Measurements from ENCODE around the gene MLLT10.

- TF ChIP-seq, protein P1, sequence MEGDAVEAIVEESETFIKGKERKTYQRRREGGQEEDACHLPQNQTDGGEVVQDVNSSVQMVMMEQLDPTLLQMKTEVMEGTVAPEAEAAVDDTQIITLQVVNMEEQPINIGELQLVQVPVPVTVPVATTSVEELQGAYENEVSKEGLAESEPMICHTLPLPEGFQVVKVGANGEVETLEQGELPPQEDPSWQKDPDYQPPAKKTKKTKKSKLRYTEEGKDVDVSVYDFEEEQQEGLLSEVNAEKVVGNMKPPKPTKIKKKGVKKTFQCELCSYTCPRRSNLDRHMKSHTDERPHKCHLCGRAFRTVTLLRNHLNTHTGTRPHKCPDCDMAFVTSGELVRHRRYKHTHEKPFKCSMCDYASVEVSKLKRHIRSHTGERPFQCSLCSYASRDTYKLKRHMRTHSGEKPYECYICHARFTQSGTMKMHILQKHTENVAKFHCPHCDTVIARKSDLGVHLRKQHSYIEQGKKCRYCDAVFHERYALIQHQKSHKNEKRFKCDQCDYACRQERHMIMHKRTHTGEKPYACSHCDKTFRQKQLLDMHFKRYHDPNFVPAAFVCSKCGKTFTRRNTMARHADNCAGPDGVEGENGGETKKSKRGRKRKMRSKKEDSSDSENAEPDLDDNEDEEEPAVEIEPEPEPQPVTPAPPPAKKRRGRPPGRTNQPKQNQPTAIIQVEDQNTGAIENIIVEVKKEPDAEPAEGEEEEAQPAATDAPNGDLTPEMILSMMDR (IDR thresholded peaks at IDR 0.05), result no peak
- no peak for TF ChIP-seq POLR2AphosphoS5 (IDR thresholded peaks at IDR 0.05)
Observed at GRCh38 chr10:21617267-21617666, 83.2 kb downstream of the MLLT10 start.

Measured in esophagus muscularis mucosa (tissue), 3 donors.